ENCODE results near the gene YTHDC1. TPM values are rescaled to one million over a fixed set of nuclear protein-coding genes. Genes with fewer than 3 reads are reported as not detected.

Gene YTHDC1
- total RNA-seq, 1 donor from 2014 or later = 105 TPM

DNA sequence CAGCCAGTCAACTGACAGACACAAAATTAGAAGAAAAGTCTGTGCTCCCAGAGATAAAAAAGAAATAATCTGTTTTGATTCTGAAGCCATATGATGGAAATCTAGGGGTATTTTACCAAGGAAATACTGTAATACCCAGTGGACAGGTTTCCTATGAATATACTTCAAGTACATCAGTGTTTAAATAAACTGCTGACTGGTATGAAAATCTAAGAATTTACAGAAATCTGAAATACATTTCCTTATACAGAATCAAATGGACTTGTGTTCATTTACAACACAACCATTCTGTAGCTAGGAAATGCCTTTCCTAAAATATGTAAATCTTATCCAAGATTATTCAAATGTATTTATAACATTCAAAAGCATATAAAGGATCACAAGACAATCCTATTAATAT, 13.4 kb downstream of the YTHDC1 start:
- Mint-ChIP-seq H3K36me3 (peaks cover 21% of the 10 kb centered on the region), H3K4me1 (ENCODE audit: unreplicated experiment) (peaks cover 9% of the 10 kb centered on the region), H3K4me3 (no peak overlapping the region), H3K27me3 (no peaks in the 10 kb centered on the region), H3K27ac (no peak overlapping the region), H3K9me3 (no peaks in the 10 kb centered on the region)
- DNase-seq (ENCODE audit: extremely low spot score, unreplicated experiment) = no peak
- no peak for TF ChIP-seq CTCF (conservative IDR thresholded peaks at IDR 0.05)

- Mint-ChIP-seq H3K27me3 (no peaks in the 10 kb centered on the region), H3K36me3 (peaks cover 30% of the 10 kb centered on the region), H3K27ac (no peak overlapping the region), H3K9me3 (no peaks in the 10 kb centered on the region), H3K4me1 (ENCODE audit: unreplicated experiment) (no peaks in the 10 kb centered on the region), H3K4me3 (no peak overlapping the region)
- TF ChIP-seq CTCF (conservative IDR thresholded peaks at IDR 0.05) = no peak
- DNase-seq (ENCODE audit: extremely low spot score, unreplicated experiment) = no peak
Observed at GRCh38 chr4:68326141-68326540, 23.7 kb downstream of the YTHDC1 start.

- no peaks in the 10 kb centered on the region for H3K9me3 Mint-ChIP-seq
- no peak for TF ChIP-seq CTCF (conservative IDR thresholded peaks at IDR 0.05)
- H3K27me3 Mint-ChIP-seq = no peaks in the 10 kb centered on the region
- no peak for DNase-seq (ENCODE audit: extremely low spot score, unreplicated experiment)
- H3K4me1 Mint-ChIP-seq (ENCODE audit: unreplicated experiment) = no peaks in the 10 kb centered on the region
- no peak overlapping the region for H3K4me3 Mint-ChIP-seq
- H3K36me3 Mint-ChIP-seq = peaks cover 29% of the 10 kb centered on the region
- H3K27ac Mint-ChIP-seq = no peak overlapping the region
Observed at GRCh38 chr4:68324519-68325262, 25.2 kb downstream of the YTHDC1 start.

GRCh38 chr4:68319040-68319439, 30.9 kb downstream of the YTHDC1 start:
- no peaks in the 10 kb centered on the region for H3K4me1 Mint-ChIP-seq (ENCODE audit: unreplicated experiment)
- no peaks in the 10 kb centered on the region for H3K27me3 Mint-ChIP-seq
- peaks cover 31% of the 10 kb centered on the region for H3K36me3 Mint-ChIP-seq
- TF ChIP-seq CTCF (conservative IDR thresholded peaks at IDR 0.05) = no peak
- H3K4me3 Mint-ChIP-seq = no peak overlapping the region
- H3K27ac Mint-ChIP-seq = no peak overlapping the region
- H3K9me3 Mint-ChIP-seq = no peaks in the 10 kb centered on the region
- DNase-seq (ENCODE audit: extremely low spot score, unreplicated experiment) = no peak

DNA sequence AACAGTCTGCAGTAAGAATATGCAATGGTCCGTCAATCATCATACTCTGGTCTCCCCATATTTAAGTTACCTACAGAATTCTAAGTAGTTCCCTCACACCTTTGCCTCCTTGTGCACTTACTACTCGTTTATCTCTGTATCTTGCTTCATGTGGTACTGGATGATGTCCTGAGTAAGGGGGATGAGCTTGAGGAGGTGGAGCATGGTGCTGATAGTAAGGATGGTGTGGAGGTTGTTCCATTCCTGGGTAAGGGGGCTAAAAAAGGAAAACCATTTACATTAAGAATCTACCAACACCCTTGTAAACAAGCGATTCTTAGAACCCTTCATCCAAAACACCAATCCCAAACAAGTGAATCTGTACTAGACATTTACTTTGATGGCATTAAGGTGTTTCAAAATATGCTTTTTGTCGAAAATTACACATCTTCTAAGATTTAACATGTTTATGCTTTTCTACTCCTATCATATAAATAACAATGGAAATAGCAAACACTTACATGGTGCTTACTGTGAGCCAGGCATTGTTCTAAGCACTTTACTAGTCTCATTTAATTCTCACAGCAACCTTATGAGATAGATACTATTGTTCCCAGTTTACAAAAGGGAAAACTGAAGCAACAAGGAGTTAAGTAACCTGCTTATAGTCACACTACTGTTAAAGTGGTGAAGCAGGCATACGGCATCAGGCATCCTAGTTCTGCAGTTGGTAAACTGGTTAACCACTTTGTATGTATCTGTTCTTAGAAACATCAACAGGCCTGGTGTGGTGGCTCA, 33.5 kb downstream of the YTHDC1 start:
- Mint-ChIP-seq H3K9me3 (no peaks in the 10 kb centered on the region), H3K27ac (no peak overlapping the region), H3K4me1 (ENCODE audit: unreplicated experiment) (no peaks in the 10 kb centered on the region), H3K4me3 (no peak overlapping the region), H3K36me3 (peaks cover 41% of the 10 kb centered on the region), H3K27me3 (no peaks in the 10 kb centered on the region)
- TF ChIP-seq CTCF (conservative IDR thresholded peaks at IDR 0.05) = no peak
- no peak for DNase-seq (ENCODE audit: extremely low spot score, unreplicated experiment)

Measured in type B pancreatic cell (in vitro differentiated cells).